ENCODE data around the gene RIPPLY2.

RIPPLY2 gene

DNA sequence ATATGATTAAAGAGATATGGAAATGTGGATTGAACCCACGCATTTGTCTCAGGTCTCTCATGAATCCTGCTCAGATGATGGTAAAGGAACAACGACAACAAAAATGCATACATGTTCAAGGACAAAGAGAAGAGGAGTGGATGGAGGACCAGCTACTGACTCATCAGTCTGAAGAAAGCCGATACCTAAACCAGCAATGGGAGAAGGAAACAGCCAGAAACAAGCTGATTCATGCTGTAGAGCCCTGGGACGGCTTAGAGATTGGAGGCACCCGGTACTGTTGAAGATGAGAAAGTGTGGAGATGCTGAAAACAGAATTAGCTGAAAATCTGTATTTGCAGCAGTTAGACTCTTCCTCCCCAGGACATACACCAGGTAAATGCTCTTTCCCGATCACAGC, 14.4 kb upstream of the RIPPLY2 start:
- no peaks in the 10 kb centered on the region for H3K36me3 ChIP-seq (ENCODE audit: insufficient read depth, low read length)
- DNase-seq = no peak
- H3K9ac ChIP-seq (ENCODE audit: low read depth, low read length) = no peak overlapping the region
- ATAC-seq (ENCODE audit: insufficient read depth, low read depth) = no peak
- H3K27ac ChIP-seq (ENCODE audit: low read length) = no peak overlapping the region
- H4K20me1 ChIP-seq (ENCODE audit: insufficient read depth, low read length) = no peaks in the 10 kb centered on the region
- TF ChIP-seq, protein P1, sequence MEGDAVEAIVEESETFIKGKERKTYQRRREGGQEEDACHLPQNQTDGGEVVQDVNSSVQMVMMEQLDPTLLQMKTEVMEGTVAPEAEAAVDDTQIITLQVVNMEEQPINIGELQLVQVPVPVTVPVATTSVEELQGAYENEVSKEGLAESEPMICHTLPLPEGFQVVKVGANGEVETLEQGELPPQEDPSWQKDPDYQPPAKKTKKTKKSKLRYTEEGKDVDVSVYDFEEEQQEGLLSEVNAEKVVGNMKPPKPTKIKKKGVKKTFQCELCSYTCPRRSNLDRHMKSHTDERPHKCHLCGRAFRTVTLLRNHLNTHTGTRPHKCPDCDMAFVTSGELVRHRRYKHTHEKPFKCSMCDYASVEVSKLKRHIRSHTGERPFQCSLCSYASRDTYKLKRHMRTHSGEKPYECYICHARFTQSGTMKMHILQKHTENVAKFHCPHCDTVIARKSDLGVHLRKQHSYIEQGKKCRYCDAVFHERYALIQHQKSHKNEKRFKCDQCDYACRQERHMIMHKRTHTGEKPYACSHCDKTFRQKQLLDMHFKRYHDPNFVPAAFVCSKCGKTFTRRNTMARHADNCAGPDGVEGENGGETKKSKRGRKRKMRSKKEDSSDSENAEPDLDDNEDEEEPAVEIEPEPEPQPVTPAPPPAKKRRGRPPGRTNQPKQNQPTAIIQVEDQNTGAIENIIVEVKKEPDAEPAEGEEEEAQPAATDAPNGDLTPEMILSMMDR (IDR thresholded peaks at IDR 0.05; ENCODE audit: borderline replicate concordance, extremely low read depth, low read length, poor library complexity, severe bottlenecking) = no peak
- TF ChIP-seq EZH2 (IDR thresholded peaks at IDR 0.05; ENCODE audit: borderline replicate concordance, low read depth, low read length, severe bottlenecking) = no peak
- no peak overlapping the region for H3K4me3 ChIP-seq (ENCODE audit: low read depth in 1 of 2, low read length in 2 of 2)
- no peaks in the 10 kb centered on the region for H3K79me2 ChIP-seq (ENCODE audit: insufficient read depth, low read length)
- H3K9me3 ChIP-seq (ENCODE audit: insufficient read depth, low read length, severe bottlenecking) = no peaks in the 10 kb centered on the region
- H2AFZ ChIP-seq (ENCODE audit: low read depth, low read length) = no peak overlapping the region
- no peaks in the 10 kb centered on the region for H3K27me3 ChIP-seq (ENCODE audit: insufficient read depth, low read length, poor library complexity)
- no peaks in the 10 kb centered on the region for H3K4me1 ChIP-seq (ENCODE audit: insufficient read depth, low read length)
- H3K4me2 ChIP-seq (ENCODE audit: insufficient read depth, low read length) = no peak overlapping the region

DNA sequence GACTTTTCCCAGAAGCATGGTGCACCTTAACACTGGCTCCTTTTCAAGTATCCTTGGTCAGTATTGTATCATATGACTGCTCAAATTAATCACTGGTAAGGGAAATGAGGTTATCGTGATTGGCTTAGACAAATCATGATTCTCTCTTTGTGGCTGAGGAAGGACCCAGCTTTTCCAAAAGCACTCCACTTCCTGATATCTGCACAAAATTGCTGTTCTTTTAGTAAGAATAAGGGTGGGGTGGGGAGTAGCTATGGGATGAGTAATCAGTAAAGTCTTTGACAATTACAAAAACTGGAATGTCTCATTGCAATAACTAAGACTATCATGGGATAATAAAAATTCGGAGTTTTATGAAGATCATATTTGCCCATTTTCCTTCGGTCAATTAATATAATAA, 9.0 kb upstream of the RIPPLY2 start:
- no peak overlapping the region for H3K4me2 ChIP-seq (ENCODE audit: insufficient read depth, low read length)
- no peaks in the 10 kb centered on the region for H3K9me3 ChIP-seq (ENCODE audit: insufficient read depth, low read length, severe bottlenecking)
- H3K4me3 ChIP-seq (ENCODE audit: low read depth in 1 of 2, low read length in 2 of 2) = no peak overlapping the region
- DNase-seq (no peak), ATAC-seq (ENCODE audit: insufficient read depth, low read depth) (no peak)
- no peak overlapping the region for H3K9ac ChIP-seq (ENCODE audit: low read depth, low read length)
- no peak overlapping the region for H2AFZ ChIP-seq (ENCODE audit: low read depth, low read length)
- H3K36me3 ChIP-seq (ENCODE audit: insufficient read depth, low read length) = no peaks in the 10 kb centered on the region
- TF ChIP-seq EZH2 (IDR thresholded peaks at IDR 0.05; ENCODE audit: borderline replicate concordance, low read depth, low read length, severe bottlenecking) = no peak
- TF ChIP-seq, protein P1 (IDR thresholded peaks at IDR 0.05; ENCODE audit: borderline replicate concordance, extremely low read depth, low read length, poor library complexity, severe bottlenecking) = no peak
- no peaks in the 10 kb centered on the region for H3K27me3 ChIP-seq (ENCODE audit: insufficient read depth, low read length, poor library complexity)
- H3K79me2 ChIP-seq (ENCODE audit: insufficient read depth, low read length) = no peaks in the 10 kb centered on the region
- no peak overlapping the region for H3K27ac ChIP-seq (ENCODE audit: low read length)
- no peaks in the 10 kb centered on the region for H4K20me1 ChIP-seq (ENCODE audit: insufficient read depth, low read length)
- H3K4me1 ChIP-seq (ENCODE audit: insufficient read depth, low read length) = no peaks in the 10 kb centered on the region

DNA sequence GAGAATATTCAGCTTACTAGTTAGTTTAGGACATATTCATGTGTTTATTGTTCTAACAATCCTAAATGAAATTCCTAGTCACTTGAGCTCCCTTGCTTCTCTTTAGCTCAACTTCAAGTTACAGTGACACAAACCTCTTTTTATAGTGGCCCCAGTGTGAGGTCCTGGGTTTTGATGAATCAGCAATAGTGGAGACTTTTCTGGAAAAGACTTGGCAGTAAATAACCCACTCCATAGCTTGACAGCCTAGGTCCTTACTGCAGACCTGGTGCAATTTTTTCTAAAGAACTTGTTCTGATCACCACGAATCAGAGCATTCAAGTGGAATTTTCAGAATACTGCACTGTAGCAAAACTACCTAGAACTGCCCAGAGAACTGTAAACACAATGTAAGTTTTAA, 6.9 kb upstream of the RIPPLY2 start:
- no peak for ATAC-seq (ENCODE audit: insufficient read depth, low read depth)
- Histone ChIP-seq H3K27ac (ENCODE audit: low read length) (no peak overlapping the region), H3K9me3 (ENCODE audit: insufficient read depth, low read length, severe bottlenecking) (no peaks in the 10 kb centered on the region), H3K27me3 (ENCODE audit: insufficient read depth, low read length, poor library complexity) (no peaks in the 10 kb centered on the region), H2AFZ (ENCODE audit: low read depth, low read length) (no peak overlapping the region), H4K20me1 (ENCODE audit: insufficient read depth, low read length) (no peaks in the 10 kb centered on the region), H3K4me1 (ENCODE audit: insufficient read depth, low read length) (no peaks in the 10 kb centered on the region), H3K4me2 (ENCODE audit: insufficient read depth, low read length) (no peak overlapping the region), H3K36me3 (ENCODE audit: insufficient read depth, low read length) (no peaks in the 10 kb centered on the region), H3K79me2 (ENCODE audit: insufficient read depth, low read length) (no peaks in the 10 kb centered on the region), H3K9ac (ENCODE audit: low read depth, low read length) (no peak overlapping the region), H3K4me3 (ENCODE audit: low read depth in 1 of 2, low read length in 2 of 2) (no peak overlapping the region)
- TF ChIP-seq, protein P1 (IDR thresholded peaks at IDR 0.05; ENCODE audit: borderline replicate concordance, extremely low read depth, low read length, poor library complexity, severe bottlenecking) = no peak
- no peak for TF ChIP-seq EZH2 (IDR thresholded peaks at IDR 0.05; ENCODE audit: borderline replicate concordance, low read depth, low read length, severe bottlenecking)
- DNase-seq = no peak

DNA sequence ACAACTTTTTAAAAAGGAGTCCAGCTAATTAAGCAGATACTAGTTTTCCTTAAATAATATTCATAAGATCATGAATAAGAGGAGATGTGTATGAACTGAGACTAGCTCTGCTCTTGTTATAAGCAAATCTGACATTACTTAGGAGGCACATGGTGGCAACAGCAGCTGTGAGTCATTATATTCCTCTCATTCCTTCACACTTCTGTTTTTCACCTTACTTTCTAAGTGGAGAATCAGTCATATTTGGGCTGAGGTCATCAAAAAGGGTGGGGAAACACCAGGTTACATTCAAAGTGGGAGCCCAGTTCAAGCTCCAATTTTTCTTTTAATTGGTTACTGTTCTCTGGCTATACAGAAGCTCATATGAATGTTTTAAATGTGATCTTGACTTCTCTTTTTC, 6.0 kb upstream of the RIPPLY2 start:
- Histone ChIP-seq H3K4me2 (ENCODE audit: insufficient read depth, low read length) (no peak overlapping the region), H3K4me1 (ENCODE audit: insufficient read depth, low read length) (no peaks in the 10 kb centered on the region), H3K4me3 (ENCODE audit: low read depth in 1 of 2, low read length in 2 of 2) (no peak overlapping the region), H3K27me3 (ENCODE audit: insufficient read depth, low read length, poor library complexity) (no peaks in the 10 kb centered on the region), H3K9ac (ENCODE audit: low read depth, low read length) (no peak overlapping the region), H4K20me1 (ENCODE audit: insufficient read depth, low read length) (no peaks in the 10 kb centered on the region), H3K36me3 (ENCODE audit: insufficient read depth, low read length) (no peaks in the 10 kb centered on the region), H3K79me2 (ENCODE audit: insufficient read depth, low read length) (no peaks in the 10 kb centered on the region), H2AFZ (ENCODE audit: low read depth, low read length) (no peak overlapping the region), H3K9me3 (ENCODE audit: insufficient read depth, low read length, severe bottlenecking) (no peaks in the 10 kb centered on the region), H3K27ac (ENCODE audit: low read length) (no peak overlapping the region)
- TF ChIP-seq, protein P1 (IDR thresholded peaks at IDR 0.05; ENCODE audit: borderline replicate concordance, extremely low read depth, low read length, poor library complexity, severe bottlenecking) = no peak
- TF ChIP-seq EZH2 (IDR thresholded peaks at IDR 0.05; ENCODE audit: borderline replicate concordance, low read depth, low read length, severe bottlenecking) = no peak
- DNase-seq (no peak), ATAC-seq (ENCODE audit: insufficient read depth, low read depth) (no peak)

Measured in DND-41 (cell line).